ENCODE data around the gene NCS1.

Gene NCS1

GRCh38 chr9:130242270-130243014 lies 70.2 kb downstream of the NCS1 start:
- no peak for TF ChIP-seq TAF1 (IDR thresholded peaks at IDR 0.05; ENCODE audit: borderline replicate concordance, insufficient read depth, low read length)
- TF ChIP-seq SIN3A (IDR thresholded peaks at IDR 0.05; ENCODE audit: borderline replicate concordance, insufficient read depth, low read length): no peak
- TF ChIP-seq POLR2AphosphoS5 (IDR thresholded peaks at IDR 0.05; ENCODE audit: low read depth, low read length): no peak
- TF ChIP-seq FOXP2 (optimal IDR thresholded peaks at IDR 0.05; ENCODE audit: borderline replicate concordance, extremely low read depth, extremely low read length, insufficient read depth): no peak
- TF ChIP-seq REST (IDR thresholded peaks at IDR 0.05; ENCODE audit: insufficient read depth in 1 of 2, low read depth in 2 of 2, low read length in 2 of 2): no peak

DNA sequence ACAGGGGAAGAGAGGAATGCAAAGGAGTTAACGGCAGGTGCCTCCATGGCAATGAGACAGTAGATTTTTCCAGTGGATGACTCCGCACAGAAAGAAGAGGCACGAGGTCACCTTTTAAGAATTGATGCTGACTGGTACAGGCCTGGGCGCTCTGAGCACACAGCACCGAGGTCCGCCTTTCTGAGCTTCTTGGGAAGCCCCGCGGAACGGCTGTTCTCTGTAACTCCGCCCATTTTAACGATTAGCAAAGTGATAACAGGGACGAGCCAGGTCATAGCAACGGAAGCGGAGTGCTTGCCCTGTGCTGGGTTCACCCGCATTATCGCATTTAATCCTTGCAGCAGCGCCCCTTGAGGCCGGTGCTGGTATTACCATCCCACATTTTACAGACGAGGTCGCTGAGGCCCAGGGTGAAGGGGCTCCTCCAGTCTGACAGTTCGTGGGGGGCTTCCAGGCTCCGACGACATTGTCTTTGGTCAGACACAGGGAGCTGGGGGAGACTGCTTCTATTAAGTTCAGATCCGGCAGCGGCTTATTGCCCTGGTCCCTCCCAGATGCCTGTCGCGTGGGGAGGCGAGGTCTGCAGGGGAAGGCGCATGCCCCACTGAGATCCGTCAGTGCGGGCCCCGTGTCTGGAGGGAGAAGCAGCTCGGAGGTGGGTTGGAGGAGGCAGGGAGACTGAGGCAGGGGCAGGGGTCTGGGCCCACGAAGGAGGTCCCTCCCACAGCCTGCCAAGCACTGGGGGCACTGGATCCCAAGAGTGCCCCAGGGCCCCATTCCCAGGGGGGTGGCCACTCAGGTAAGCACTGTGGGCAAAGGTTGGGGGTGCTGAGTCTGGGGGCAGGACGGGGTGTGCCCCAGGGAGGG lies 71.0 kb downstream of the NCS1 start:
- TF ChIP-seq TAF1 (IDR thresholded peaks at IDR 0.05; ENCODE audit: borderline replicate concordance, insufficient read depth, low read length): no peak
- no peak for TF ChIP-seq POLR2AphosphoS5 (IDR thresholded peaks at IDR 0.05; ENCODE audit: low read depth, low read length)
- no peak for TF ChIP-seq REST (IDR thresholded peaks at IDR 0.05; ENCODE audit: insufficient read depth in 1 of 2, low read depth in 2 of 2, low read length in 2 of 2)
- TF ChIP-seq SIN3A (IDR thresholded peaks at IDR 0.05; ENCODE audit: borderline replicate concordance, insufficient read depth, low read length): no peak
- no peak for TF ChIP-seq FOXP2 (optimal IDR thresholded peaks at IDR 0.05; ENCODE audit: borderline replicate concordance, extremely low read depth, extremely low read length, insufficient read depth)

DNA sequence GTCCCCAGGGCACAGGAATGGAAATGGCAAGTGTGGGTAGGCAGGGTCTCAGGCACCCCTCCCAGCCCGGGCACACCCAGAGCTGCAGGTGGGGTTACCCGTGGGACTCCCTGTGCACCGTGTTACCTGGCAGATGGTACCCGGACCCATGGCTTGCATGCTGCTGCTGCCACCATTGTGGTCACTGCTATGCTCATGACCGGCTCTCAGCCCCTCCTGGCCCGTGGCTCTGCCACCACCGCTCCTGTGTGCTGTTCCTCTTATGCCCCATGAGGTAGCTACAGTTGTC lies 71.6 kb downstream of the NCS1 start:
- TF ChIP-seq REST (IDR thresholded peaks at IDR 0.05; ENCODE audit: insufficient read depth in 1 of 2, low read depth in 2 of 2, low read length in 2 of 2) (no peak), POLR2AphosphoS5 (IDR thresholded peaks at IDR 0.05; ENCODE audit: low read depth, low read length) (no peak), SIN3A (IDR thresholded peaks at IDR 0.05; ENCODE audit: borderline replicate concordance, insufficient read depth, low read length) (no peak), TAF1 (IDR thresholded peaks at IDR 0.05; ENCODE audit: borderline replicate concordance, insufficient read depth, low read length) (no peak), FOXP2 (optimal IDR thresholded peaks at IDR 0.05; ENCODE audit: borderline replicate concordance, extremely low read depth, extremely low read length, insufficient read depth) (no peak)

- TF ChIP-seq TAF1 (IDR thresholded peaks at IDR 0.05; ENCODE audit: borderline replicate concordance, insufficient read depth, low read length): no peak
- TF ChIP-seq FOXP2 (optimal IDR thresholded peaks at IDR 0.05; ENCODE audit: borderline replicate concordance, extremely low read depth, extremely low read length, insufficient read depth): no peak
- TF ChIP-seq REST (IDR thresholded peaks at IDR 0.05; ENCODE audit: insufficient read depth in 1 of 2, low read depth in 2 of 2, low read length in 2 of 2): no peak
- TF ChIP-seq SIN3A (IDR thresholded peaks at IDR 0.05; ENCODE audit: borderline replicate concordance, insufficient read depth, low read length): no peak
- no peak for TF ChIP-seq POLR2AphosphoS5 (IDR thresholded peaks at IDR 0.05; ENCODE audit: low read depth, low read length)
Observed at GRCh38 chr9:130244548-130245165, 72.5 kb downstream of the NCS1 start.
